ENCODE measurements around the gene MRPL41. TPM values are rescaled to one million over a fixed set of nuclear protein-coding genes. Genes with fewer than 3 reads are reported as not detected.

The MRPL41 gene
- total and polyA plus RNA-seq, 2 of the 13 experiments (the other 11 are each of a cell fraction or from before 2014, with no cell fraction given) = 20.9 to 54.0 TPM

DNA sequence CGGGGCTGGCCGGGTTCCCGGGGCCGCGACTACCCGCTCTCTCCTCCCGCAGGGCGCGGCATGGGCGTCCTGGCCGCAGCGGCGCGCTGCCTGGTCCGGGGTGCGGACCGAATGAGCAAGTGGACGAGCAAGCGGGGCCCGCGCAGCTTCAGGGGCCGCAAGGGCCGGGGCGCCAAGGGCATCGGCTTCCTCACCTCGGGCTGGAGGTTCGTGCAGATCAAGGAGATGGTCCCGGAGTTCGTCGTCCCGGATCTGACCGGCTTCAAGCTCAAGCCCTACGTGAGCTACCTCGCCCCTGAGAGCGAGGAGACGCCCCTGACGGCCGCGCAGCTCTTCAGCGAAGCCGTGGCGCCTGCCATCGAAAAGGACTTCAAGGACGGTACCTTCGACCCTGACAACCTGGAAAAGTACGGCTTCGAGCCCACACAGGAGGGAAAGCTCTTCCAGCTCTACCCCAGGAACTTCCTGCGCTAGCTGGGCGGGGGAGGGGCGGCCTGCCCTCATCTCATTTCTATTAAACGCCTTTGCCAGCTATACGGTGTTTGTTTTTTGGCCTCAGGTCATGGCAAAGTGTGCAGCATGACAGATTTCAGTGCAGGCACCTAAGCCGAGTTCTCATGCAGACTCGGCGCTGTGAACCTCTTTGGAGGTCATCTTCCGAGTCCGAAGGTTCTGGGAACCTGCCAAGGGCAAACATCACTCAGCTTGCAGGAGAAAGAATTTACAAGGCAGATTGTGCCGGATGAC is 516 bp downstream of the MRPL41 start (continued):
- TF ChIP-seq, protein P1, sequence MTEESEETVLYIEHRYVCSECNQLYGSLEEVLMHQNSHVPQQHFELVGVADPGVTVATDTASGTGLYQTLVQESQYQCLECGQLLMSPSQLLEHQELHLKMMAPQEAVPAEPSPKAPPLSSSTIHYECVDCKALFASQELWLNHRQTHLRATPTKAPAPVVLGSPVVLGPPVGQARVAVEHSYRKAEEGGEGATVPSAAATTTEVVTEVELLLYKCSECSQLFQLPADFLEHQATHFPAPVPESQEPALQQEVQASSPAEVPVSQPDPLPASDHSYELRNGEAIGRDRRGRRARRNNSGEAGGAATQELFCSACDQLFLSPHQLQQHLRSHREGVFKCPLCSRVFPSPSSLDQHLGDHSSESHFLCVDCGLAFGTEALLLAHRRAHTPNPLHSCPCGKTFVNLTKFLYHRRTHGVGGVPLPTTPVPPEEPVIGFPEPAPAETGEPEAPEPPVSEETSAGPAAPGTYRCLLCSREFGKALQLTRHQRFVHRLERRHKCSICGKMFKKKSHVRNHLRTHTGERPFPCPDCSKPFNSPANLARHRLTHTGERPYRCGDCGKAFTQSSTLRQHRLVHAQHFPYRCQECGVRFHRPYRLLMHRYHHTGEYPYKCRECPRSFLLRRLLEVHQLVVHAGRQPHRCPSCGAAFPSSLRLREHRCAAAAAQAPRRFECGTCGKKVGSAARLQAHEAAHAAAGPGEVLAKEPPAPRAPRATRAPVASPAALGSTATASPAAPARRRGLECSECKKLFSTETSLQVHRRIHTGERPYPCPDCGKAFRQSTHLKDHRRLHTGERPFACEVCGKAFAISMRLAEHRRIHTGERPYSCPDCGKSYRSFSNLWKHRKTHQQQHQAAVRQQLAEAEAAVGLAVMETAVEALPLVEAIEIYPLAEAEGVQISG (CRISPR knock-in tag; IDR thresholded peaks at IDR 0.05) = no peak
- TF ChIP-seq ZNF616 (CRISPR knock-in tag; IDR thresholded peaks at IDR 0.05; ENCODE audit: low read depth) (no peak), E2F1 (CRISPR knock-in tag; IDR thresholded peaks at IDR 0.05) (no peak), CCDC6 (CRISPR knock-in tag; IDR thresholded peaks at IDR 0.05) (peak; percentile 70; the same call in 1 of the 2 replicates), PRDM4 (CRISPR knock-in tag; IDR thresholded peaks at IDR 0.05; ENCODE audit: borderline replicate concordance) (no peak), ARHGAP35 (CRISPR knock-in tag; IDR thresholded peaks at IDR 0.05; ENCODE audit: borderline replicate concordance) (no peak), ZNF350 (CRISPR knock-in tag; IDR thresholded peaks at IDR 0.05; ENCODE audit: borderline replicate concordance, low read depth) (no peak), KDM2A (CRISPR knock-in tag; IDR thresholded peaks at IDR 0.05; ENCODE audit: borderline replicate concordance, low read depth) (peak; percentile 90), TOE1 (CRISPR knock-in tag; IDR thresholded peaks at IDR 0.05) (no peak), PAF1 (CRISPR knock-in tag; IDR thresholded peaks at IDR 0.05) (no peak), PTBP1 (IDR thresholded peaks at IDR 0.05; ENCODE audit: low read depth, low read length, poor library complexity, severe bottlenecking) (no peak), JUND (CRISPR knock-in tag; IDR thresholded peaks at IDR 0.05) (no peak), NR2F6 (IDR thresholded peaks at IDR 0.05) (no peak), NR2F6 (CRISPR knock-in tag; IDR thresholded peaks at IDR 0.05) (0 out of 2 replicates have a peak, but pooled peaks have one; percentile 6), ZNF766 (CRISPR knock-in tag; IDR thresholded peaks at IDR 0.05; ENCODE audit: borderline replicate concordance) (no peak), ZNF33B (CRISPR knock-in tag; IDR thresholded peaks at IDR 0.05) (peak; percentile 65; the same call in 1 of the 2 replicates), ZNF331 (CRISPR knock-in tag; IDR thresholded peaks at IDR 0.05) (no peak), SATB2 (CRISPR knock-in tag; IDR thresholded peaks at IDR 0.05) (no peak)
- TF ChIP-seq, protein P2, sequence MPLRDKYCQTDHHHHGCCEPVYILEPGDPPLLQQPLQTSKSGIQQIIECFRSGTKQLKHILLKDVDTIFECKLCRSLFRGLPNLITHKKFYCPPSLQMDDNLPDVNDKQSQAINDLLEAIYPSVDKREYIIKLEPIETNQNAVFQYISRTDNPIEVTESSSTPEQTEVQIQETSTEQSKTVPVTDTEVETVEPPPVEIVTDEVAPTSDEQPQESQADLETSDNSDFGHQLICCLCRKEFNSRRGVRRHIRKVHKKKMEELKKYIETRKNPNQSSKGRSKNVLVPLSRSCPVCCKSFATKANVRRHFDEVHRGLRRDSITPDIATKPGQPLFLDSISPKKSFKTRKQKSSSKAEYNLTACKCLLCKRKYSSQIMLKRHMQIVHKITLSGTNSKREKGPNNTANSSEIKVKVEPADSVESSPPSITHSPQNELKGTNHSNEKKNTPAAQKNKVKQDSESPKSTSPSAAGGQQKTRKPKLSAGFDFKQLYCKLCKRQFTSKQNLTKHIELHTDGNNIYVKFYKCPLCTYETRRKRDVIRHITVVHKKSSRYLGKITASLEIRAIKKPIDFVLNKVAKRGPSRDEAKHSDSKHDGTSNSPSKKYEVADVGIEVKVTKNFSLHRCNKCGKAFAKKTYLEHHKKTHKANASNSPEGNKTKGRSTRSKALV (CRISPR knock-in tag; IDR thresholded peaks at IDR 0.05) = no peak
- TF ChIP-seq, protein P3, sequence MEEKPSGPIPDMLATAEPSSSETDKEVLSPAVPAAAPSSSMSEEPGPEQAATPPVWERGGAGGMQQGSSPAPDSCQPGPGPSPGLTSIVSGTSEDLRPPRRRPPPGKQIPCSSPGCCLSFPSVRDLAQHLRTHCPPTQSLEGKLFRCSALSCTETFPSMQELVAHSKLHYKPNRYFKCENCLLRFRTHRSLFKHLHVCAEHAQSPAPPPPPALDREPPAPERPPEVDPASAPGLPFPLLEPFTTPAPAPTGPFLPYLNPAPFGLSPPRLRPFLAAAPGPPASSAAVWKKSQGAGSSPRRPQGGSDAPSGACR (CRISPR knock-in tag; IDR thresholded peaks at IDR 0.05) = no peak

Measured in HepG2 (cell line).